Upper lobe of left lung (tissue), 6 donors: ENCODE data around the gene STXBP6. TPM values are rescaled to one million over a fixed set of nuclear protein-coding genes. Genes with fewer than 3 reads are reported as not detected.
"Not testable (repeated sequence)": the region's sequence is repeated elsewhere in the genome, so short reads cannot be mapped to it uniquely, and the experiment has no call there.

Experiments used
- ATAC-seq, 2 donors: fragments of 200-7000 bp; cut with Tn5 transposase; one replicate each; pipeline ENCODE4 v1.9.1; 2022; ENCODE audit warnings: mild to moderate bottlenecking in 2 of 2, moderate library complexity in 2 of 2; ENCODE audit not compliant: low FRiP score in 2 of 2
- DNase-seq, 2 donors: peaks; one replicate each; pipeline ENCODE4 v3.0.0-alpha.2; 2019 to 2020
- H3K27ac ChIP-seq, 4 donors: fragments of 200-600 bp; sonication (generic); one replicate each; pipeline ENCODE4 v1.5.1; 2016 to 2019
- H3K27me3 ChIP-seq, 4 donors: fragments of 200-600 bp; sonication (generic); one replicate each; pipeline ENCODE4 v1.5.1; 2017 to 2019
- H3K36me3 ChIP-seq, 4 donors: fragments of 200-600 bp; sonication (generic); one replicate each; pipeline ENCODE4 v1.5.1; 2016 to 2019
- H3K4me1 ChIP-seq, 4 donors: fragments of 200-600 bp; sonication (generic); one replicate each; pipeline ENCODE4 v1.5.1; 2018 to 2019
- H3K4me3 ChIP-seq, 4 donors: fragments of 200-600 bp; sonication (generic); one replicate each; pipeline ENCODE4 v1.5.1; 2017 to 2019; ENCODE audit warnings: mild to moderate bottlenecking in 2 of 4, moderate library complexity in 1 of 4
- H3K9me3 ChIP-seq, 4 donors: fragments of 200-600 bp; sonication (generic); one replicate each; pipeline ENCODE4 v1.5.1; 2018 to 2019
- CTCF ChIP-seq, 6 experiments: fragments of 450-650 bp in 4 of 6; fragments of 200-600 bp in 2 of 6; sonication (generic) in 2 of 6; IDR thresholded peaks; one replicate each; pipeline ENCODE4 v1.5.1; 2016 to 2019; ENCODE audit warnings: antibody characterized with exemption in 6 of 6
- EP300 ChIP-seq, 4 donors: sonication (generic); formaldehyde crosslinking; IDR thresholded peaks; one replicate each; pipeline ENCODE4 v1.5.1; 2017; ENCODE audit warnings: antibody characterized with exemption in 4 of 4, control low read depth in 2 of 4
- POLR2A ChIP-seq, 4 donors: fragments of 450-650 bp; IDR thresholded peaks; one replicate each; pipeline ENCODE4 v1.5.1; 2016 to 2017; ENCODE audit warnings: antibody characterized with exemption in 4 of 4, mild to moderate bottlenecking in 2 of 4
- POLR2AphosphoS5 ChIP-seq, 2 donors: sonication (generic); formaldehyde crosslinking; IDR thresholded peaks; one replicate each; pipeline ENCODE4 v1.5.1; 2017; ENCODE audit warnings: antibody characterized with exemption in 2 of 2
- WGBS, 2 donors: methylation state at CpG; one replicate each; pipeline ENCODE4 v1.1.5; 2017 to 2018; 5-methylcytosine and 5-hydroxymethylcytosine counted together
- total RNA-seq, 6 donors: library from RNA; depleted of rRNA in 4 of 6; stranded (reverse); fragments of >200 nt in 4 of 6; gene quantifications; one replicate each; pipeline versions ENCODE4 v1.1.0 to v1.2.1, GENCODE V29; 2016 to 2021
- donor health status: DM: no; HTN: no; CAD: no; lungs with moderate emphysema.
- donor health status: DM: no; HTN: yes; CAD: no; lungs with severe emphysema.

Gene STXBP6
- total RNA-seq, 6 donors from 2014 or later, result 13.6 to 38.3 (median 23.7) TPM

- 92 to 98% methylated on average over 2 of the region's 2 CpGs for WGBS, 2 donors
- H3K4me3 ChIP-seq, result no peak overlapping the region
- no peak for ATAC-seq
- no peaks in the 10 kb centered on the region for H3K27me3 ChIP-seq
- no peaks in the 10 kb centered on the region for H3K36me3 ChIP-seq
- no peak for DNase-seq
- TF ChIP-seq CTCF (IDR thresholded peaks at IDR 0.05) (no peak), POLR2A (IDR thresholded peaks at IDR 0.05) (no peak), EP300 (IDR thresholded peaks at IDR 0.05) (no peak), POLR2AphosphoS5 (IDR thresholded peaks at IDR 0.05) (no peak)
- H3K9me3 ChIP-seq, result no peaks in the 10 kb centered on the region
- no peaks in the 10 kb centered on the region for H3K4me1 ChIP-seq
- H3K27ac ChIP-seq, result no peak overlapping the region
Observed at GRCh38 chr14:24777678-24778077, 272.3 kb downstream of the STXBP6 start.

GRCh38 chr14:24775950-24776349 lies 274.0 kb downstream of the STXBP6 start:
- H3K36me3 ChIP-seq, result no peaks in the 10 kb centered on the region
- TF ChIP-seq POLR2A (IDR thresholded peaks at IDR 0.05), result no peak
- WGBS, 2 donors, result 87 to 93% methylated on average over 8 of the region's 8 CpGs
- H3K4me1 ChIP-seq, result no peaks in the 10 kb centered on the region
- H3K27ac ChIP-seq, result no peak overlapping the region
- no peak overlapping the region for H3K4me3 ChIP-seq
- no peaks in the 10 kb centered on the region for H3K27me3 ChIP-seq
- DNase-seq, result no peak
- no peaks in the 10 kb centered on the region for H3K9me3 ChIP-seq
- no peak for ATAC-seq

- no peak overlapping the region for H3K4me3 ChIP-seq
- no peaks in the 10 kb centered on the region for H3K36me3 ChIP-seq
- WGBS, 2 donors, result 33% methylated on average over 6 of the region's 6 CpGs
- no peak for DNase-seq
- H3K4me1 ChIP-seq, result no peaks in the 10 kb centered on the region
- ATAC-seq, result peak in 1 of 2 donors; percentile 46
- TF ChIP-seq POLR2A (IDR thresholded peaks at IDR 0.05) (no peak), POLR2AphosphoS5 (IDR thresholded peaks at IDR 0.05) (peak in 1 of 2 donors; percentile 33)
- H3K27ac ChIP-seq, result peak overlapping the region; percentile 6 to 70 (median 47)
- H3K27me3 ChIP-seq, result no peaks in the 10 kb centered on the region
- no peaks in the 10 kb centered on the region for H3K9me3 ChIP-seq
Observed at GRCh38 chr14:24774187-24774915, 275.6 kb downstream of the STXBP6 start.

GRCh38 chr14:24773564-24773963 lies 276.4 kb downstream of the STXBP6 start:
- 13 to 22% methylated on average over 1 of the region's 1 CpG for WGBS, 2 donors
- not testable (repeated sequence) for H3K27me3 ChIP-seq, DNase-seq

GRCh38 chr14:24766434-24766833 lies 283.5 kb downstream of the STXBP6 start:
- H3K36me3 ChIP-seq, result no peaks in the 10 kb centered on the region
- H3K4me1 ChIP-seq, result no peaks in the 10 kb centered on the region
- H3K4me3 ChIP-seq, result no peak overlapping the region
- DNase-seq, result no peak
- ATAC-seq, result no peak
- H3K27ac ChIP-seq, result no peak overlapping the region
- 60 to 80% methylated on average over 2 of the region's 2 CpGs for WGBS, 2 donors
- no peaks in the 10 kb centered on the region for H3K9me3 ChIP-seq
- no peaks in the 10 kb centered on the region for H3K27me3 ChIP-seq
- TF ChIP-seq CTCF (IDR thresholded peaks at IDR 0.05), result no peak
- TF ChIP-seq EP300 (IDR thresholded peaks at IDR 0.05), result no peak
- no peak for TF ChIP-seq POLR2A (IDR thresholded peaks at IDR 0.05)
- TF ChIP-seq POLR2AphosphoS5 (IDR thresholded peaks at IDR 0.05), result no peak

More at GRCh38 chr14:24773564-24773963, 276.4 kb downstream of the STXBP6 start:
- H3K27ac ChIP-seq, result peak overlapping the region in 1 of 4 donors; percentile 7
- ATAC-seq, H3K36me3 ChIP-seq, H3K4me3 ChIP-seq, H3K9me3 ChIP-seq, H3K4me1 ChIP-seq: not testable (repeated sequence)

- WGBS, 2 donors, result 78 to 83% methylated on average over 2 of the region's 2 CpGs
- Histone ChIP-seq H3K4me1 (no peaks in the 10 kb centered on the region), H3K27ac (no peak overlapping the region), H3K4me3 (no peak overlapping the region), H3K27me3 (no peaks in the 10 kb centered on the region), H3K9me3 (no peaks in the 10 kb centered on the region), H3K36me3 (no peaks in the 10 kb centered on the region)
- DNase-seq, result no peak
- TF ChIP-seq EP300 (IDR thresholded peaks at IDR 0.05), result no peak
- no peak for TF ChIP-seq POLR2AphosphoS5 (IDR thresholded peaks at IDR 0.05)
- ATAC-seq, result no peak
Observed at GRCh38 chr14:24761141-24761540, 288.8 kb downstream of the STXBP6 start.
